ENCODE measurements around the gene NHS. TPM values are rescaled to one million over a fixed set of nuclear protein-coding genes. Genes with fewer than 3 reads are reported as not detected.

Gene NHS
- total RNA-seq, 1 experiment from 2014 or later, result 4.6 TPM

GRCh38 chrX:17403972-17404371 lies 29.0 kb downstream of the NHS start:
- no peak for DNase-seq (ENCODE audit: extremely low read depth, low read depth)

DNA sequence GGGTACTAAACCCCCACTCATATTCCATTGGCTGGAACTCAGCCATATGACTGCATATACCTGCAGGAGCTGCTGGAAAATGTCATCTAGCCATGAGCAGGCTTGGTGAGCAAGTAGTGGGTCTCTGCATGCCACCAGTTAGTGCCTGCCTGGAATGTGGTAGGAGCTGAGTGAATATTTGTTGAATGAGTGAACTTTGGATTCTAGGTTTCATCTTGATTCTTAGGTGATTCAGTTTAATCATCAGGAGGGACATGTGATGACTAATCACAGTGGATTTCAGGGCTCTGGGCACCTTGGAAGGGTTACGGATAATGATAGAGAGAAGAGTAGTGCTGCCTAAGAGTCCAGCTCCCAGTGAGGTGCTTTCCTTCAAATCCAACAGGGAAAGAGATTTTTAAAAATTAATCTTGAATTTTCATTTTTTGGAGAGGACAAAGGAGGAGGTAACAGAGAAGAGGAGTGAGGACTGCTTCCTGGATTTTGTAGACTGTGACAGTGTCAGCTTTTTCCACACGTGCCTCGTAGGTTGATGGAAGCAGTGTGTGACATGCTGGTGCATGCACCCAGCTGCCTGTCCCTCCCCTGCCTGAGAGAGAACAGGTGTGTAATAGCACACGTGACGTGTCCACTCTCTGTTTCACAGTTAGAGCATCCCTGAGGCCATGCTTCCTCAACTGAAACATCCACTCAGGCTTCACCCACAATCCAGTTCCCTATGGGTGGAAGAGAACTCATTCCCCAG lies 30.4 kb downstream of the NHS start:
- no peak for DNase-seq (ENCODE audit: extremely low read depth, low read depth)

- DNase-seq (ENCODE audit: extremely low read depth, low read depth), result no peak
Measured at GRCh38 chrX:17409566-17410290, 34.7 kb downstream of the NHS start.

DNA sequence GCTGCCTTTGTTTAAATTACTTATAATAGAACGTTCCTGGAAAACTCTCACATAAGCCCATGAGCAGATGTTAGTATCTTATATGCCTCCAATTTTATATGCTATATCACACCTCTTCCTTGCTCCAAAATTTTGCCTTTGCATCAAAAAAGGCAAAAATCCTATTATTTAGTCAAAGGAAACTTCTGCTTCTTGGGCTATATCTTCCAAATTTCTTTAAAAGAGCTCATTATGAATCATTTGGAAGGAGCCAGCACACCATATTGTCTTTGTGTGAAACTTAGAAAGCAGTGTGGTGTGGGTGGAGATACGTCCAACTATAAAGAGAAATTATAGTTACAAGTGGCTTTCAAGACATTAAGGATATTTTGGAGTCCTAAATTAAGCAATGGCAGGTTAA lies 35.7 kb downstream of the NHS start:
- DNase-seq (ENCODE audit: extremely low read depth, low read depth), result no peak

DNA sequence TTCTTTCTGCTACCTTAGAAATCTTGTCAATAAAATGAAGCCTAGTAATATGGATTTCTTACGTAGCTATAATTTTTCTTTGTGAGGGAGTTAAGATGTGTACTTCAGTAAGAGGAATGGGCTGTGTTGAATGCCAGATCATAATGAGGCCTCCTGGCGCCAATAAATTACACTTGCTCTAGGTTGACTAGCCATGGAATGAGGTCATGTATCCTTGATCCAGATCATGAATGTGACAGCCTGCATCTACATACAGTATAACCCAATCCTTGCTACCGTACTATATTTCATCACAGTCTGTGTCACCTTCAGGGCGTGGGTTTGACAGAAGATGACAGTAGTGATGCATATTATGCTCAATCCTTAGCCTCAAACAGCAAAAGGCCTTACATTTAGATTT lies 36.2 kb downstream of the NHS start:
- no peak for DNase-seq (ENCODE audit: extremely low read depth, low read depth)

DNA sequence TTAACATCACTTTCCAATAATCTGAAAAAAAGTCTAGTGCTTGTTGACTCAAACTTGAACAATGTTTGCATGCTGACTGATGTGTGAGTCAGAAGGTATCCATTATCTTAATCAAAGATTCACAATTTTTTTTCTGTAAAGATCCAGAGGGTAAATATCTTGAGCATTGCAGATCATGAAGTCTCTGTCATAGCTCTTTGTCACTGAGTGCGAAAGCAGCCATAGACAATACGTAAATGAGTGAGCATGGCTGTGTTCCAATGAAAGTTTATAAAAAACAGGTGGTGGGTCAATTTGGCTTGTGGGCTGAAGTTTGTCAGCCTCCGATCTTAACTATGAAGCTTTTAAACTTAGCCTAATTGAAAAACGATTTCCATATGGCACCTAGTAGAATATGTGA lies 37.7 kb downstream of the NHS start:
- DNase-seq (ENCODE audit: extremely low read depth, low read depth), result peak; percentile 40

GRCh38 chrX:17413228-17413627 lies 38.2 kb downstream of the NHS start:
- DNase-seq (ENCODE audit: extremely low read depth, low read depth), result peak; percentile 32

DNA sequence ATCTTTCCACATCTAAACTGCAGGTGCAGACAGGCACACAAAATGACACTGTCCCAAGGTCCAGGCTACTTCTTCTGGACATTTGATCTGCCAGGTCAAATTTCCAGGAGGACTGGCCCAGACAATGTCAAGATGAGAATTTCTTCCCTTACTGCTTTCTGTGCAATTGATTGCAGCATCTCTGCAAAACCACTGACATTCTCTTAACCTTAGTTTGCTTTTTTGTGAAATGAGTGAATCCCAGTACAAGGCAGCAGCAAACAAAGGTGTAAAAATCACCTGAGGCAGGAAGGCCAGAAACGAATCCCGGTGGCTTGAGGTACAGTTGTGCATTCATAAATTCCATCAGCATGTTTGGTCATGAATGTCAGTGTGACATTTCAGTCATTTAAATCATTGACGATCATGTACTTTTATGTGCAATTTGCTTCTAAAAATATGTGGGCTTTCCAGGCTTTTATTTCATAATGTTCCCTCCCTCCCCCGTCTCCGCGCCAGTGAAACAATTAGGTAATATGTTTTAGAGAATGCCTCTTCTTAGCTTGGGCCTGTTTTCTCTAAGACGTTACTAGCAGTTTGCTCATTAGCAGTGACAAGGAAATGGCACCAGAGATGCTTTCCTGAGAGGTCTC lies 39.1 kb downstream of the NHS start:
- no peak for DNase-seq (ENCODE audit: extremely low read depth, low read depth)

DNA sequence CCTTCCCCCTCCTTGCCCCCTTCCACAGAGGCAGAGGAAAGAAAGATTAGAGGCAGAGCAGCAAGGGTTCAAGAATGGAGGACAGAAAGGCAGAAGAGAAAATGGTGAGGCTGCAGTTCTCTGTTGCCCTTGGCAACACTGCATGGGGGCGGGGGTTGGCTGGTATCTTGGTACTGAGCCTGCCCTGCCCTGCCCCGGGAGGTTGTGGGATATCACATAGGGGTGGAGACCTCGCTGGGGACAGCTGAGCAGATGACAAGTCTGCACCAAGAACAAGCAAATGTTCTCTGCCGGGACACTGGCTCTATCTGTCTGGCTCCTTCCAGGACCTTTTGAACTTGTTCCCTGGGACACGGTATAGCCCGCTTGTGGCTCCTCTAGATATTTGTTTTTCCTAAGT lies 39.8 kb downstream of the NHS start:
- DNase-seq (ENCODE audit: extremely low read depth, low read depth), result no peak

GRCh38 chrX:17415242-17415810 lies 40.3 kb downstream of the NHS start:
- DNase-seq (ENCODE audit: extremely low read depth, low read depth), result no peak

- no peak for DNase-seq (ENCODE audit: extremely low read depth, low read depth)
Measured at GRCh38 chrX:17417372-17417771, 42.4 kb downstream of the NHS start.

GRCh38 chrX:17425136-17425535 lies 50.1 kb downstream of the NHS start:
- DNase-seq (ENCODE audit: extremely low read depth, low read depth), result no peak

DNA sequence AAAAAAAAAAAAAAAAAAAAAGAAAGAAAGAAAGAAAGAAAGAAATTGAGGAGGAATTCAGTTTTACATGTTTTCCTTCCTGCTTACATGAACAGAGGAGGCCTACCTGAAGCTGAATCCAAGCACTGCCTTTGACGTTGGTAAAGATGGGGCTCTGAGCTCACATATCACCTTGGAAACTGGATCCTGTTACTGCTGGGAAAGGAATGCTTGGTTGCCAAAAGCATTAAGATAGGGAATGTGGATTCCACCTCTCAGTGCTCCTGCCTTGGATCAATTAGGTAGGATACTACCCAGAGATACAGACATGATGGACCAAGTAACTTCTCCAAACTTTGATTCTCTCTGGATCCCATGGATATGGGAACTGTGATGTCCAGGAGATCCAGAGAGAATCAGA lies 50.6 kb downstream of the NHS start:
- no peak for DNase-seq (ENCODE audit: extremely low read depth, low read depth)

DNA sequence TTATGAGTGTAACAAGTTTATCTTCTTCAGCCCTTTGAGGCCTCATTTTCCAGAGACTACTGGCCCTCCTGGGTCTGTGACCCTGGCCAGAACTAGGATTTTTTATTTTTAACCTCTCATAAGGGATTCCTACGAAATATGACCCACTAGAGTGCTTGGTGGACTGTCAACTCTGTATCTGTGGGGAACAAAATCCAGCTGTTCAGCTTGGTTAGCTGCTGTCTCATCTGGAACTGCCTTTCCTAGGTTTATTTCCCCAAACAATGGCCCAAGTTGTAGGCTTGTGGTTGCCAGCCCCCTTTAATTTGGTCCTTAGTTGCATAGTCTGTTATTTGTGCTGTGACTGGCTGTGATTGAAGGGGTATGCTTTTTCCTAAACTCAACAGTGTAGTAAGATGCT lies 56.2 kb downstream of the NHS start:
- no peak for DNase-seq (ENCODE audit: extremely low read depth, low read depth)

DNA sequence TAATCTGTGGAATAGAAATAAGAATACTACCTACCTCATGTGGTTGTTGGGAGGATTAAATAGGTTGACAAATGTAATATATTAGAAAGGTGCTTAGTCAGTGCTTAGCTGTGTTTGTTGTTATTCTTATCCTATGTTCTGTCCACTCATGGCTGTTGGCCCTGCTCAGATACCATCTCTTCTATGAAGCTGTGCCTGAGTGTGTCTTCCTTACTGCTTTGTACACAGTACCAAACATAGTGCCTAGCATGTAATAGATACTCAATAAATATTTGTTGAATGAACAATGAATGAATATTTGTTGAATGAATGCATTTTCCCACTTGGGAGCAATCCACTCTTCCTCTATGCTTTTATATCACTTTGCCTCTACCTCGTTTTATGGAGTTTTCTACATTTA lies 57.2 kb downstream of the NHS start:
- DNase-seq (ENCODE audit: extremely low read depth, low read depth), result no peak

- DNase-seq (ENCODE audit: extremely low read depth, low read depth), result no peak
Measured at GRCh38 chrX:17433965-17434364, 59.0 kb downstream of the NHS start.

- DNase-seq (ENCODE audit: extremely low read depth, low read depth), result no peak
Measured at GRCh38 chrX:17435476-17435875, 60.5 kb downstream of the NHS start.

GRCh38 chrX:17438221-17438620 lies 63.2 kb downstream of the NHS start:
- no peak for DNase-seq (ENCODE audit: extremely low read depth, low read depth)

DNA sequence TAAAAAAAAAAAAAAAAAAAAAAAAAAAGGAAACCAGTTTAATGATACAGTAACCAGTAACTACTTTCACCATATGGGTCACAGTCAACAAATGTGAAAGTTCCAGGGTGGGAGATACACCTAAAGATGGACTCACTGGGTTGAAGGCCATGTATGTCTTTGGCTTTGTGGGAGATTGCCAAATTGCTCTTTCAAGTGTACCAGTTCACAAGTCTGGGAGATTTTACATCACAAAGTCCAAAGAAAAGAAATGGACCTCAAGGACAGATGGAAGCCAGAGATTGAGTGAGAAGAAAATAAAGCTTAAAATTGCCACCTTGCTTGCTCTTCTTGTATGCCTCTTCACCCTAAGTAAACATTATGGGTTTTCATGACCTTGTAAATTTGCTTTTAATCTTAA lies 65.3 kb downstream of the NHS start:
- DNase-seq (ENCODE audit: extremely low read depth, low read depth), result no peak

DNA sequence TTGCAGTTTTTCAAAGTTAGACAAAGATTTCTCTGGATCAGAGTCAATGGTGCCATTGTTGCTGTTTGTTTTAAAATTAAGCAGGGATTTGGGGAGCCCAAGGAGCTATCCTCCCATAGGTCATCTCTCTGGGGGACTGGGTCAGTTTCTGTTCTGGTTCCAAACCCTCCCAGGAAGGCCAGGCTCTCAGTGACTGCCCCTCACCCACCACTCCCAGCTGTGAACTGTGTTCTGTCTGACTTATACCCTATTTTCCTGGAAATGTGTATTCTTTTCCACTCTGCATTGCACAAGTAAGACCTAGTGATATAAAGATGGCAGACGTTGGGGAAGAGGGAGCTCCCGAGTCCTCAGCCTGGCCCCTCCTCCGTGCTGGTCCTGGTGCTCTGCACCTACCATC lies 65.8 kb downstream of the NHS start:
- DNase-seq (ENCODE audit: extremely low read depth, low read depth), result no peak

DNA sequence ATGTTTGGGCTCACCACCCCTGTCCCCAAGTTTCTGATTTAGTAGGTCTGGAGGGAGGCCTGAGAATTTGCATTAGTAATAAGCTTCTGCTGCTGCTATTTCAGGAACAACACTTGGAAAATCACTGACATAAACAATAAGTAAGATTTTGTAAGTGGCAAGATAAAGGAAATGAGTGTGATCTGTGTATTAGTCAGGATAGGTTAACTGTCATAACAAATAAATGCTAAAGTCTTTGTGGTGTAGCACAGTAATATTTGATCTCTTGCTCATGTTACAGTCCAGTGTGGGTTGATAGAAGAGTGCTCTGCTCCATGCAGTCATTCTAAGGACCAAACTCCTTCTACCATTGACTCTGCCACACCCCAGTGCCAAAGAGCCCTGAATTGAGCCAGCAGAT lies 67.0 kb downstream of the NHS start:
- peak; percentile 17 for DNase-seq (ENCODE audit: extremely low read depth, low read depth)

DNA sequence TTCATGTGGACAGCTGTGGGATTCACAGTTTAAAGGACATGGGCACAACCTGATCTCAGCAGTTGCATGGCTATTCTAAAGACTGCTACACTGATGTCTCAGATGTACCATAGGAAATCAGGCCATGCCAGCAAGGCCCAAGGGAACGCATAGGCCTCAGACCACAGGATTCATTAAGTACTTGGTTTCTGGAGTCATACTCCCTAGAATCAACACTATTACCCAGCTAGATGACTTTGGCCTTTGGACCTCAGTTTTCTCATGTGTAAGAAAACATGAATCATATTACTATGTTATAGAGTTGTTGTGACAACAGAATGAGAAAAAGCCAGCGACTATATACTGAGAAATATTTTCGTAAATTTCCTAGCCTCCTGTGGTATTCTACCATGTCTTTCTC lies 67.9 kb downstream of the NHS start:
- peak; percentile 4 for DNase-seq (ENCODE audit: extremely low read depth, low read depth)
